K562 (cell line): ENCODE results near the gene COA6. TPM values are rescaled to one million over a fixed set of nuclear protein-coding genes. Genes with fewer than 3 reads are reported as not detected.

Experiments
- ATF4 ChIP-seq: fragments of 450-650 bp; formaldehyde crosslinking; IDR thresholded peaks from 2 replicates; pipeline ENCODE4 v1.4.0; 2022; ENCODE audit warnings: mild to moderate bottlenecking, moderate library complexity
- ATF7 ChIP-seq: fragments of 450-650 bp; IDR thresholded peaks from 2 replicates; pipeline ENCODE4 v1.7.1; 2014; ENCODE audit warnings: mild to moderate bottlenecking, moderate library complexity
- CEBPB ChIP-seq: fragments of 450-650 bp; IDR thresholded peaks from 2 replicates; pipeline ENCODE4 v1.6.1; 2016; ENCODE audit warnings: missing genetic modification characterization, missing compliant biosample characterization
- FOXJ2 ChIP-seq: fragments of 200-800 bp; sonication (Bioruptor generic); IDR thresholded peaks from 2 replicates; pipeline ENCODE4 v1.6.1; 2016; ENCODE audit warnings: missing genetic modification characterization, missing compliant biosample characterization
- HDAC2 ChIP-seq: fragments of 450-650 bp; IDR thresholded peaks from 2 replicates; pipeline ENCODE4 v1.6.1; 2016; ENCODE audit warnings: mild to moderate bottlenecking
- ILF3 ChIP-seq: fragments of 450-650 bp; IDR thresholded peaks from 2 replicates; pipeline ENCODE4 v1.6.1; 2018; ENCODE audit warnings: antibody characterized with exemption, mild to moderate bottlenecking, moderate library complexity, borderline replicate concordance
- PURB ChIP-seq: sonication (generic); formaldehyde crosslinking; IDR thresholded peaks from 2 replicates; pipeline ENCODE4 v1.9.0; 2021; ENCODE audit warnings: low read depth, mild to moderate bottlenecking, missing genetic modification reagents
- ZNF212 ChIP-seq: fragments of 450-650 bp; formaldehyde crosslinking; IDR thresholded peaks from 2 replicates; pipeline ENCODE4 v1.4.0; 2020; ENCODE audit warnings: mild to moderate bottlenecking
- polyA plus RNA-seq, 8 experiments: library from polyadenylated mRNA; depleted of rRNA in 4 of 8; stranded (reverse) in 5 of 8; unstranded in 3 of 8; fragments of >200 nt; fragmentation: Nextera tagmentation in 2 of 8; fragmentation: Illumina TruSeq in 1 of 8; extraction: Ambion mirVana in 2 of 8; extraction: Trizol in 1 of 8; gene quantifications; 2 replicates each; pipeline versions ENCODE4 v1.2.1 to v1.2.3, GENCODE V29; 2011 to 2014; ENCODE audit warnings: inconsistent platforms in 1 of 8, missing spikeins in 1 of 8
- total RNA-seq, 7 experiments: library from RNA; depleted of rRNA in 6 of 7; stranded (reverse); fragments of >200 nt in 6 of 7; fragmentation: Illumina TruSeq in 2 of 7; extraction: Trizol in 2 of 7; gene quantifications; 2 replicates each; pipeline versions ENCODE4 v1.2.1 to v1.2.3, GENCODE V29; 2011 to 2021; ENCODE audit warnings: low replicate concordance in 1 of 7
- TF ChIP-seq, protein P1 (sequence below): fragments of 250-450 bp; sonication (Bioruptor Pico); IDR thresholded peaks from 2 replicates; pipeline ENCODE4 v1.4.0; 2020

COA6 gene
- total and polyA plus RNA-seq, 9 of the 15 experiments (the other 6 are each of a cell fraction or from before 2014, with no cell fraction given): 77.7 to 187 (median 134) TPM

GRCh38 chr1:234372011-234372757 lies 1.1 kb upstream of the COA6 start (continued):
- TF ChIP-seq, protein P1, sequence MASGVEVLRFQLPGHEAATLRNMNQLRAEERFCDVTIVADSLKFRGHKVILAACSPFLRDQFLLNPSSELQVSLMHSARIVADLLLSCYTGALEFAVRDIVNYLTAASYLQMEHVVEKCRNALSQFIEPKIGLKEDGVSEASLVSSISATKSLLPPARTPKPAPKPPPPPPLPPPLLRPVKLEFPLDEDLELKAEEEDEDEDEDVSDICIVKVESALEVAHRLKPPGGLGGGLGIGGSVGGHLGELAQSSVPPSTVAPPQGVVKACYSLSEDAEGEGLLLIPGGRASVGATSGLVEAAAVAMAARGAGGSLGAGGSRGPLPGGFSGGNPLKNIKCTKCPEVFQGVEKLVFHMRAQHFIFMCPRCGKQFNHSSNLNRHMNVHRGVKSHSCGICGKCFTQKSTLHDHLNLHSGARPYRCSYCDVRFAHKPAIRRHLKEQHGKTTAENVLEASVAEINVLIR: no peak
- TF ChIP-seq ILF3 (0 out of 2 replicates have a peak, but pooled peaks have one; percentile 55), ATF4 (CRISPR knock-in tag) (peak; percentile 29; the same call in 1 of the 2 replicates), ATF7 (peak; percentile 54; the same call in 1 of the 2 replicates), ZNF212 (CRISPR knock-in tag) (0 out of 2 replicates have a peak, but pooled peaks have one; percentile 49), FOXJ2 (tag) (0 out of 2 replicates have a peak, but pooled peaks have one; percentile 29), CEBPB (tag) (peak; percentile 81), PURB (CRISPR knock-in tag) (no peak), HDAC2 (0 out of 2 replicates have a peak, but pooled peaks have one; percentile 11)
